Fibroblast of pulmonary artery (primary cell): ENCODE data around the gene SMYD3.
"Not testable (repeated sequence)": the region's sequence is repeated elsewhere in the genome, so short reads cannot be mapped to it uniquely, and the experiment has no call there.

ENCODE experiments used
- DNase-seq: peaks from one replicate; pipeline ENCODE4 v3.0.0-alpha.2; 2010; ENCODE audit warnings: low read depth
- H3K4me3 ChIP-seq: replicated peaks from 2 replicates; pipeline ENCODE4 v1.5.1; 2011; ENCODE audit warnings: low read depth, mild to moderate bottlenecking, control low read depth, low read length, moderate library complexity
- TF ChIP-seq, protein P1 (sequence below): IDR thresholded peaks from 2 replicates; pipeline ENCODE4 v1.5.1; 2011; ENCODE audit warnings: mild to moderate bottlenecking, control low read depth, low read length, inconsistent platforms; ENCODE audit errors: missing control alignments

The SMYD3 gene

DNA sequence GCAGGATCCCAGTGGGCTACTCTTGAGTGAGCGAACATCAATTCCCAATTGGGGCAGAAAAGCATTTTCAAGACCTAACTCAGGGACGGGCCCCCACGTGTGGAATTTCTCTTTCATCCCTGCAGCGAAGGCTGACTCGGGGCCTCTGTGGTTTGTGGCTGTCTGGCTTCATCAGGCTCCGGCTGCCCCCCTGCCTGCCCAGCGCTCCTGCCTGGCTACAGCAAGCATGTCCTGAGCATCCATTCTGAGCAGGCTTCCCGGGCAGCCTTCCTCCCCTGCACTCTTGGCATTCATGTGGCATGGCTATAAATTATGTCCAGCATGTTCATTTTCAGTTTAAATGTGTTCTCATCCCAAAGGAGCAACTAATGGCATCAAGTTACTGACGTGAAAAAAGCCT lies 764.2 kb downstream of the SMYD3 start:
- TF ChIP-seq, protein P1, sequence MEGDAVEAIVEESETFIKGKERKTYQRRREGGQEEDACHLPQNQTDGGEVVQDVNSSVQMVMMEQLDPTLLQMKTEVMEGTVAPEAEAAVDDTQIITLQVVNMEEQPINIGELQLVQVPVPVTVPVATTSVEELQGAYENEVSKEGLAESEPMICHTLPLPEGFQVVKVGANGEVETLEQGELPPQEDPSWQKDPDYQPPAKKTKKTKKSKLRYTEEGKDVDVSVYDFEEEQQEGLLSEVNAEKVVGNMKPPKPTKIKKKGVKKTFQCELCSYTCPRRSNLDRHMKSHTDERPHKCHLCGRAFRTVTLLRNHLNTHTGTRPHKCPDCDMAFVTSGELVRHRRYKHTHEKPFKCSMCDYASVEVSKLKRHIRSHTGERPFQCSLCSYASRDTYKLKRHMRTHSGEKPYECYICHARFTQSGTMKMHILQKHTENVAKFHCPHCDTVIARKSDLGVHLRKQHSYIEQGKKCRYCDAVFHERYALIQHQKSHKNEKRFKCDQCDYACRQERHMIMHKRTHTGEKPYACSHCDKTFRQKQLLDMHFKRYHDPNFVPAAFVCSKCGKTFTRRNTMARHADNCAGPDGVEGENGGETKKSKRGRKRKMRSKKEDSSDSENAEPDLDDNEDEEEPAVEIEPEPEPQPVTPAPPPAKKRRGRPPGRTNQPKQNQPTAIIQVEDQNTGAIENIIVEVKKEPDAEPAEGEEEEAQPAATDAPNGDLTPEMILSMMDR, result no peak
- no peak overlapping the region for H3K4me3 ChIP-seq
- DNase-seq, result no peak

DNA sequence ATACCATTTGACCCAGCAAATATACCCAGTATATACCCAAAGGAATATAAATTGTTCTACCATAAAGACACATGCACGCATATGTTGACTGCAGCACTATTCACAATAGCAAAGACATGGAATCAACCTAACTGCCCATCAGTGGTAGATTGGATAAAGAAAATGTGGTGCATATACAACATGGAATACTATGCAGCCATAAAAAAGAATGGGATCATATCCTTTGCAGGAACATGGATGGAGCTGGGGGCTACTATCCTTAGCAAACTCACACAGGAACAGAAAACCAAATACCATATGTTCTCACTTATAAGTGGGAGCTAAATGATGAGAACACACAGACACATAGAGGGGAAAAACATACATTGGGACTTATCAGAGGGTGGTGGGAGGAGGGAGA lies 766.7 kb downstream of the SMYD3 start:
- DNase-seq, H3K4me3 ChIP-seq: not testable (repeated sequence)

- no peak for DNase-seq
- TF ChIP-seq, protein P1, result no peak
These were observed 776.3 kb downstream of the SMYD3 start for GRCh38 chr1:245730801-245731200.

GRCh38 chr1:245728035-245728434 lies 779.0 kb downstream of the SMYD3 start:
- H3K4me3 ChIP-seq, result not testable (repeated sequence)

More at GRCh38 chr1:245730801-245731200, 776.3 kb downstream of the SMYD3 start:
- H3K4me3 ChIP-seq, result no peak overlapping the region

DNA sequence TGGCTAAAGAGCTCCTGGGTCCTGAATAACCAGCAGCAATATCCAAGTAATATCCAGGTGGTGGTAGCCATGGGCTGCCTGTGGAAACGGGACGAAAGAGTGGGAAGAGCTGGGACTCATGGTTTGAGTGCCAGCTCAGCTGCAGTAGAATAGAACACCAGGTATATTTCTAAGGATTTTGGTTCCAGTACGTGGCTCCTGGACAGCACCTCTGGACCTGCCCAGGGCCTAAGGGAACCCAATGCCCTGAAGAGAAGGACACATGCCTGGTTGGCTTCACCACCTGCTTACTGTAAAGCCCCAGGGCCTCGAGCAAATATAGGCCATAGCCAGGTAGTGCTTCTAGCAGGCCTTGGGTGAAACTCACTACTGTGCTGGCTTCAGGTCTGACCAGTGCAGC lies 785.6 kb downstream of the SMYD3 start:
- H3K4me3 ChIP-seq, result no peak overlapping the region
- no peak for DNase-seq
- TF ChIP-seq, protein P1, result no peak

More at GRCh38 chr1:245728035-245728434, 779.0 kb downstream of the SMYD3 start:
- not testable (repeated sequence) for DNase-seq

GRCh38 chr1:245718951-245719350 lies 788.1 kb downstream of the SMYD3 start:
- H3K4me3 ChIP-seq, result no peak overlapping the region
- no peak for DNase-seq
- TF ChIP-seq, protein P1, result no peak

GRCh38 chr1:245718123-245718522 lies 789.0 kb downstream of the SMYD3 start:
- TF ChIP-seq, protein P1, result no peak
- DNase-seq, result no peak
- H3K4me3 ChIP-seq, result no peak overlapping the region

DNA sequence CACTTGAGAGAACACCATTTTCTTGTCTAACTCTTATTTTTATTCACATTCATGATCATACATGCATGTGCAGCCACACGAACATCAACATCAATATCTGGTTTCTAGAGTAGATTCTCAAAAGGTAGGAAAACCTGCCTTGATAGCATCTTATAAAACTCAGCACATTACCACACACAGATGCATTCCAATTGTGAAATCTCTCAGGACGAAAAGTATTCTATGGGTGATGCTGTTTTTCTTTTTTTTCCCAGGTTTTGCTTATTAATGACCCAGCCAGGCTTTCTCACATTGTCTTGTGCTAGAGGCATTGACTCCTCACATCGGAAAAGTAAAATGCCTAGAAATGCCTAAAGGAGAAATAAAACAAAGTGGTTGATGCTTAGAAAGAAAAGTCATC lies 789.5 kb downstream of the SMYD3 start:
- TF ChIP-seq, protein P1, result no peak
- peak; percentile 11 for DNase-seq
- H3K4me3 ChIP-seq, result no peak overlapping the region
